ENCODE measurements around the gene SRPK1. TPM values are rescaled to one million over a fixed set of nuclear protein-coding genes. Genes with fewer than 3 reads are reported as not detected.

The SRPK1 gene
- total and polyA plus RNA-seq, 10 of the 15 experiments (the other 5 are each of a cell fraction or from before 2014, with no cell fraction given) = 47.4 to 112 (median 85.8) TPM

- RAD21 ChIA-PET (ENCODE audit: unreplicated experiment) = no interaction called here
- POLR2A ChIA-PET = no interaction called here
- Histone ChIP-seq H2AFZ (ENCODE audit: control insufficient read depth, low read depth, low read length) (no peak overlapping the region), H3K36me3 (ENCODE audit: control insufficient read depth in 2 of 2, insufficient read depth in 2 of 2, low read length in 1 of 2) (peaks cover 1 to 11% of the 10 kb centered on the region in 2 experiments; a peak in 3 of 4 replicates), H4K20me1 (ENCODE audit: control insufficient read depth, insufficient read depth) (no peaks in the 10 kb centered on the region), H3K79me2 (ENCODE audit: control insufficient read depth, insufficient read depth, low read length) (no peaks in the 10 kb centered on the region), H3K4me1 (ENCODE audit: control insufficient read depth, insufficient read depth, low read length) (no peaks in the 10 kb centered on the region), H3K9me3 (replicated peaks; ENCODE audit: control insufficient read depth, insufficient read depth, low read length) (no peaks in the 10 kb centered on the region; the same call in 1 of the 3 replicates), H3K27me3 (replicated peaks in 1 of 2; ENCODE audit: control insufficient read depth in 2 of 2, insufficient read depth in 2 of 2, low read length in 1 of 2) (no peaks in the 10 kb centered on the region), H3K4me2 (ENCODE audit: control insufficient read depth, insufficient read depth) (no peak overlapping the region), H3K9ac (ENCODE audit: control insufficient read depth, insufficient read depth, low read length) (no peak overlapping the region), H3K27ac (ENCODE audit: control insufficient read depth, insufficient read depth) (no peak overlapping the region), H3K4me3 (no peak overlapping the region)
- CTCF ChIA-PET = no interaction called here
- WGBS (ENCODE audit: insufficient coverage, insufficient replicate concordance, low lambda C conversion rate, missing lambda C conversion rate) = 68% methylated on average over 3 of the region's 3 CpGs
- SMC1A ChIA-PET (ENCODE audit: uncharacterized antibody, unreplicated experiment) = no interaction called here
- intact Hi-C loops (cut with micrococcal nuclease; ENCODE audit: unreplicated experiment) = no loop called here
- no peak for FAIRE-seq
- no TSS peak for BruUV-seq (replicated peaks)
- in situ Hi-C loops (cut with MboI) = no loop called here
- ATAC-seq = no peak
- TF ChIP-seq ZBED1 (IDR thresholded peaks at IDR 0.05; ENCODE audit: borderline replicate concordance) = no peak
- TF ChIP-seq HSF1 (IDR thresholded peaks at IDR 0.05; ENCODE audit: low read depth, low read length) = no peak
- TF ChIP-seq BCLAF1 (IDR thresholded peaks at IDR 0.05) = no peak
- TF ChIP-seq ESRRA (IDR thresholded peaks at IDR 0.05; ENCODE audit: low read length) = no peak
- no peak for TF ChIP-seq CHD2 (IDR thresholded peaks at IDR 0.05; ENCODE audit: borderline replicate concordance, low read depth, low read length)
- TF ChIP-seq RELB (IDR thresholded peaks at IDR 0.05; ENCODE audit: low read depth) = no peak
- TF ChIP-seq PAX8 (IDR thresholded peaks at IDR 0.05) = no peak
- TF ChIP-seq CREM (IDR thresholded peaks at IDR 0.05; ENCODE audit: low read depth) = no peak
- TF ChIP-seq E4F1 (IDR thresholded peaks at IDR 0.05; ENCODE audit: borderline replicate concordance, partially characterized antibody) = no peak
- DNase-seq (ENCODE audit: low read depth, low spot score) = no peak
Observed at GRCh38 chr6:35844290-35844689, 76.6 kb downstream of the SRPK1 start.
